Tibial nerve (tissue), 4 donors: ENCODE results near the gene LAMC2. TPM values are rescaled to one million over a fixed set of nuclear protein-coding genes. Genes with fewer than 3 reads are reported as not detected.

ENCODE experiments used
- DNase-seq, 2 donors: peaks; one replicate each; pipeline ENCODE4 v3.0.0-alpha.2; 2019; ENCODE audit warnings: low spot score in 2 of 2
- H3K27ac ChIP-seq, 4 donors: fragments of 200-600 bp; sonication (generic) in 3 of 4; one replicate each; pipeline ENCODE4 v1.5.1; 2017 to 2019; ENCODE audit warnings: mild to moderate bottlenecking in 1 of 4
- H3K27me3 ChIP-seq, 2 donors: fragments of 200-600 bp; sonication (generic) in 1 of 2; one replicate each; pipeline versions ENCODE4 v1.5.1 to v1.6.0; 2017 to 2019
- H3K36me3 ChIP-seq, 3 donors: fragments of 200-600 bp; sonication (generic); one replicate each; pipeline ENCODE4 v1.5.1; 2018 to 2019
- H3K4me1 ChIP-seq, 4 donors: fragments of 200-600 bp; sonication (generic) in 3 of 4; one replicate each; pipeline ENCODE4 v1.5.1; 2017 to 2019
- H3K4me3 ChIP-seq, 4 donors: fragments of 200-600 bp; sonication (generic) in 3 of 4; one replicate each; pipeline ENCODE4 v1.5.1; 2017 to 2019; ENCODE audit warnings: mild to moderate bottlenecking in 1 of 4, moderate library complexity in 1 of 4
- H3K9me3 ChIP-seq, 4 donors: fragments of 200-600 bp; sonication (generic) in 3 of 4; one replicate each; pipeline ENCODE4 v1.5.1; 2017 to 2019
- CTCF ChIP-seq, 5 experiments: fragments of 200-600 bp in 3 of 5; fragments of 450-650 bp in 2 of 5; sonication (generic) in 3 of 5; IDR thresholded peaks; one replicate each; pipeline ENCODE4 v1.5.1; 2016 to 2019; ENCODE audit warnings: antibody characterized with exemption in 5 of 5, mild to moderate bottlenecking in 3 of 5, moderate library complexity in 2 of 5
- EP300 ChIP-seq, 2 donors: sonication (generic); formaldehyde crosslinking; IDR thresholded peaks; one replicate each; pipeline ENCODE4 v1.6.1; 2017; ENCODE audit warnings: antibody characterized with exemption in 2 of 2, mild to moderate bottlenecking in 1 of 2
- POLR2A ChIP-seq, 2 donors: fragments of 450-650 bp; IDR thresholded peaks; one replicate each; pipeline ENCODE4 v1.6.1; 2017; ENCODE audit warnings: antibody characterized with exemption in 2 of 2, mild to moderate bottlenecking in 2 of 2, moderate library complexity in 2 of 2
- WGBS, 2 donors: methylation state at CpG; one replicate each; pipeline ENCODE4 v1.1.5; 2018; 5-methylcytosine and 5-hydroxymethylcytosine counted together
- total RNA-seq, 4 donors: library from RNA; depleted of rRNA; stranded (reverse); fragments of >200 nt; gene quantifications; one replicate each; pipeline ENCODE4 v1.1.0, GENCODE V29; 2016

LAMC2 gene
- total RNA-seq, 4 donors from 2014 or later = 4.5 to 11.9 (median 8.1) TPM

GRCh38 chr1:183234660-183235476, 48.8 kb downstream of the LAMC2 start:
- 24% methylated on average over 15 of the region's 15 CpGs for WGBS, 2 donors
- no peaks in the 10 kb centered on the region for H3K36me3 ChIP-seq
- no peaks in the 10 kb centered on the region for H3K9me3 ChIP-seq
- H3K27me3 ChIP-seq = no peaks in the 10 kb centered on the region
- H3K4me3 ChIP-seq = peak overlapping the region; percentile 5 to 34 (median 22)
- peaks cover 0 to 22% (median 6%) of the 10 kb centered on the region in 4 donors for H3K4me1 ChIP-seq
- DNase-seq = peak; percentile 47 to 77
- peak; percentile 52 to 80 (median 62) for TF ChIP-seq CTCF (IDR thresholded peaks at IDR 0.05)
- peak; percentile 15 to 92 for TF ChIP-seq EP300 (IDR thresholded peaks at IDR 0.05)
- no peak for TF ChIP-seq POLR2A (IDR thresholded peaks at IDR 0.05)
- H3K27ac ChIP-seq = peak overlapping the region; percentile 72 to 95 (median 74)

DNA sequence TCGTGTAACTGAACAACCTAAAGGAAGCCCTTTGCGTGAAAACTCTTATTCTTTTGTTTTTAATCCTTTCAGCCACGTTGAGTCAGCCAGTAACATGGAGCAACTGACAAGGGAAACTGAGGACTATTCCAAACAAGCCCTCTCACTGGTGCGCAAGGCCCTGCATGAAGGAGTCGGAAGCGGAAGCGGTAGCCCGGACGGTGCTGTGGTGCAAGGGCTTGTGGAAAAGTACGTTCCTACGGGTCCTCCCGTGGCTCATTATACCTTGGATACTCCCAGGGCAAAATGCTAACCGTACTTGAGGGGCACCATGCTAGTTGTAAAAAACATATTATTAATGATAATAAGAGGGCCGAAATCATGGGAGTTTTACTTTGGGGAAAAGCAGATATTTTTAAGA, 49.4 kb downstream of the LAMC2 start:
- no peak for TF ChIP-seq POLR2A (IDR thresholded peaks at IDR 0.05)
- TF ChIP-seq CTCF (IDR thresholded peaks at IDR 0.05) = no peak
- no peak for TF ChIP-seq EP300 (IDR thresholded peaks at IDR 0.05)
- no peaks in the 10 kb centered on the region for H3K27me3 ChIP-seq
- H3K4me3 ChIP-seq = peak overlapping the region in 1 of 4 donors; percentile 29
- WGBS, 2 donors = 85 to 88% methylated on average over 14 of the region's 14 CpGs
- H3K36me3 ChIP-seq = no peaks in the 10 kb centered on the region
- H3K9me3 ChIP-seq = no peaks in the 10 kb centered on the region
- peaks cover 0 to 22% (median 6%) of the 10 kb centered on the region in 4 donors for H3K4me1 ChIP-seq
- peak overlapping the region; percentile 72 to 95 (median 74) for H3K27ac ChIP-seq
- DNase-seq = no peak

GRCh38 chr1:183236158-183236725, 50.2 kb downstream of the LAMC2 start:
- Histone ChIP-seq H3K9me3 (no peaks in the 10 kb centered on the region), H3K27me3 (no peaks in the 10 kb centered on the region), H3K27ac (peak overlapping the region in 2 of 4 donors; percentile 76 to 95), H3K4me1 (peaks cover 0 to 29% (median 8%) of the 10 kb centered on the region in 4 donors), H3K4me3 (no peak overlapping the region), H3K36me3 (no peaks in the 10 kb centered on the region)
- DNase-seq = no peak
- 96% methylated on average over 6 of the region's 6 CpGs for WGBS, 2 donors
- no peak for TF ChIP-seq CTCF (IDR thresholded peaks at IDR 0.05)
- TF ChIP-seq POLR2A (IDR thresholded peaks at IDR 0.05) = no peak
- TF ChIP-seq EP300 (IDR thresholded peaks at IDR 0.05) = no peak

GRCh38 chr1:183237046-183237445, 51.0 kb downstream of the LAMC2 start:
- peak overlapping the region in 1 of 4 donors; percentile 12 for H3K27ac ChIP-seq
- DNase-seq = no peak
- no peak for TF ChIP-seq EP300 (IDR thresholded peaks at IDR 0.05)
- no peak for TF ChIP-seq CTCF (IDR thresholded peaks at IDR 0.05)
- TF ChIP-seq POLR2A (IDR thresholded peaks at IDR 0.05) = no peak
- H3K36me3 ChIP-seq = no peaks in the 10 kb centered on the region
- H3K4me3 ChIP-seq = no peak overlapping the region
- 92% methylated on average over 2 of the region's 2 CpGs for WGBS, 2 donors
- H3K9me3 ChIP-seq = no peaks in the 10 kb centered on the region
- no peaks in the 10 kb centered on the region for H3K27me3 ChIP-seq
- peaks cover 0 to 37% (median 8%) of the 10 kb centered on the region in 4 donors for H3K4me1 ChIP-seq

- WGBS, 2 donors = 72 to 79% methylated on average over 2 of the region's 2 CpGs
- no peak for DNase-seq
- TF ChIP-seq POLR2A (IDR thresholded peaks at IDR 0.05) (no peak), EP300 (IDR thresholded peaks at IDR 0.05) (no peak), CTCF (IDR thresholded peaks at IDR 0.05) (no peak)
These were observed 52.0 kb downstream of the LAMC2 start for GRCh38 chr1:183238071-183238470.

More at GRCh38 chr1:183238071-183238470, 52.0 kb downstream of the LAMC2 start:
- H3K27me3 ChIP-seq = no peaks in the 10 kb centered on the region
- no peak overlapping the region for H3K4me3 ChIP-seq
- H3K27ac ChIP-seq = peak overlapping the region in 2 of 4 donors; percentile 37 to 47
- peaks cover 0 to 45% (median 9%) of the 10 kb centered on the region in 4 donors for H3K4me1 ChIP-seq
- no peaks in the 10 kb centered on the region for H3K36me3 ChIP-seq
- H3K9me3 ChIP-seq = no peaks in the 10 kb centered on the region
